ENCODE measurements around the gene FOXG1. TPM values are rescaled to one million over a fixed set of nuclear protein-coding genes. Genes with fewer than 3 reads are reported as not detected.

Gene FOXG1
- not detected for total RNA-seq

- DNase-seq (ENCODE audit: low spot score) (no peak), ATAC-seq (no peak)
These were observed at the start of gene FOXG1 for GRCh38 chr14:28766469-28766955. TSS of gene FOXG1 (plus strand) at chr14:28766787. CDS start at chr14:28767280, 493 bp downstream.

GRCh38 chr14:28719130-28719529 is 47.5 kb upstream of the FOXG1 start:
- ATAC-seq (no peak), DNase-seq (ENCODE audit: low spot score) (no peak)

DNA sequence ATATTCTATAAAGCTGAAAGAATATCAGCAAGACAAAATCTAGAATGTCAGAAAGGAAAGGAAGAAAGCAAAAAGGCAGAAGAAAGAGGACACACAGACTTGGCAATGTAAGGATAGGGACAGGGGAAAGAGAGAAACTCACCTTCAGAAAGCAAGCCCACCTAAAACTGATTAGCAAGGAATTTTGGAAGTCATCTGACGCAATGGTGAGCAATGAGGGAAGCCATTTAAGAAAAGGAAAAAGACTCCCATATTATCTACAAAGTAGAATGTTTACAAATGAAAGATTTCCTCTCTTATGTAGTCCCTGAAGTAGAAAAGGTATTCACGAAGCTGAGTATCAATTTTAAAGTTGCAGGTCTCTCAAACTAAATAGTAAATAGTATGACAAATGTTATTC is 35.2 kb upstream of the FOXG1 start:
- DNase-seq (ENCODE audit: low spot score) (no peak), ATAC-seq (no peak)

- ATAC-seq (no peak), DNase-seq (ENCODE audit: low spot score) (no peak)
These were observed 24.3 kb upstream of the FOXG1 start for GRCh38 chr14:28742171-28742846.

- ATAC-seq: no peak
- DNase-seq (ENCODE audit: low spot score): no peak
These were observed 22.5 kb upstream of the FOXG1 start for GRCh38 chr14:28744126-28744525.

DNA sequence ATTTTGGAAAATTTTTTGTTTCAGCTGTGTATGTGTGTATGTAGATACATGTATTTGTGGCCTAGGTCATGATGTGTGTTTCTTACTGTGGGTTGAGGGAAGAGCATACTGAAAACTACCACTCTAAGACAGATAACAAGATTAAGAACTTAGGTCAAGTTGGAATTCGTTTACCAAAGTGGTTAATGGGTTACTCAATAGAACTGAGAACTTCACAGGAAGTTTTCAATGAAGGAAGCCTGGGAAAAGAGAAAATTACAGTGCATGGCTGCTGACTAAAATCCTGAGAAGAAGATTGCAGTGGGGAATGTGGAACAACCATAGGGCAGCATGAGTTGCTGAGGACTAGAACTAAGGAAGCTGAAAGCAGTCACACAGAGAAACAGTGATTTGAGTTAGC is 21.4 kb upstream of the FOXG1 start:
- DNase-seq (ENCODE audit: low spot score) (no peak), ATAC-seq (no peak)

DNA sequence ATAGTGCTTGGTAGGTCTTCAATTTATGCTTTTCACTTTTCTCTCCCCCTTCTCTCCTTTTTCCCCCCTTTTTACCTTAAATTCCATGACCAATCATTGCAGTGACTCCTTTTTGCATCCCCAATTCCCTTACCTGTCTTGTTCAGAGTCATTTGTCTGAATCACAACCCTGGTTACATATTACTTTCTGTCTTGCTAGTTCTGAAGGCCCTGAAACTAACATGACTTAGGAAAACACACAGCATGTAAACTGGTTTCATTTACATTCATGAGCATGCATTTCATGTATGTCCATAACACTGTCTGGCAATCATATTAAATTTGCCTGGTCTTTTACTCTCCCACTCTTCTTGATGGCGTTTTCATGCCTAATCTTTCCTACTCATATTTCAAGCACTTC is 20.3 kb upstream of the FOXG1 start:
- no peak for DNase-seq (ENCODE audit: low spot score)
- ATAC-seq: no peak

DNA sequence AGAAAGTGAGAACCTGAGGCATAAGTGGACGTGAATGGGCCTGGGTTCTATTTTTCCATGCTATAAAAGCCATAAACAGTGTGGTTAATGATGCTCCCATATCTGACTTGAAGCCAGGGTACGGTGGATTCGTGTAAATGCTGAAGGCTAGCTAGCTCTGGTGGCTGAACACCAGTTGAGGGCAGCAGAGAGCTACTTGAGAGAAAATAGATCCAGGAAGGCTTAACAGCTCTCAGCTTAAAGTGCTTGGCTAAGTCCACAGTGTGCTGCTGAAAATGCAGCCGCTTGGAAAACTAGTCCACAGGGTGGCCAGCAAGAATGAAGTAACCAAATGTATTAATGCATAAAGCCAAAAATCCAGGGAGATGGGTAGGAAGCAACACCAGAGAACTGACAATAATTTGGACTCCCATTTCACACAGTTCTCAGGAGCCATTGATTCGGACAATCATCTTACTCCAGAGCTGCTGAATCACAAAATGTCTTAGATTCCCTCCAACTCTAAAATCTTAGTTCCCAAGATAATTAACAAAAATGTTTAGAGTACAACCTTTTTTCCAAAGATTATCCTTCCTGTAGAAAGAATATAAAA is 15.0 kb upstream of the FOXG1 start:
- no peak for DNase-seq (ENCODE audit: low spot score)
- ATAC-seq: peak; percentile 92

DNA sequence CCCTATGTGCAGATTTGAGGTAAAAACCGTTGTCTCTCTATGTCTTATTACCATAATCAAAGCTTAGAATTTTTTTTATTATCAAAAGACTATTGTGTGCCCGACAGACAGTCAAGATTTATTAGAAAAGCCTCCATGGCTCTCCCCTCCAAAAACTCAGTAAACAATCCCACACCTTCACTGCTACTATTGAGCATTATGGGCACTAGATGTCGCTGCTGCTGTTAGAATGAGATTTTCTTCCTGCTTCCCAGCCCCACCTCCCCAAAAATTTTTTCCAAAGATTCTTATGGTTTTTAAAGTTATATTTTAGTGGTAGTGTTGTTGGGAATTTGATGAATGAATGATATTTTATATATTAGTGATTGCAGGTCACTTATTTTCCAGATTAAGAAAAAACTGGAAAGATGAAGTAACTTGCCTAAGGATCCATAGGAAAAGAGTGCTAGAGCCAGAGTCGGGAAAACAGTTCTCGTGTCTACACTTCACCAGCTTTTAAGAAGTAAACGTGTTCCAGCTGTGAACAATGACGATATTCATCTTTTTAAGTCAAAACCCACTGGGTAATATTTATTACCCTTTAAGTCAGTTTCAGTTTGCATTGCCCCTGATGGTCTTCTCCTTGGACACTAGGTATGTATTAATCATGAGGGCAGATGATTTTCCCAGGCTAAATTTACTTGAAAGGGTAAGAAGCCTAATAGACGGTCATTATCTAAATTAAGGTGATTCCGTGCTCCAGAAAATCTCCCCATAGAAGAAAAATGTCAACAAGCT is 12.2 kb upstream of the FOXG1 start:
- ATAC-seq: peak; percentile 78
- DNase-seq (ENCODE audit: low spot score): no peak

GRCh38 chr14:28755198-28755815 is 11.3 kb upstream of the FOXG1 start:
- DNase-seq (ENCODE audit: low spot score) (no peak), ATAC-seq (no peak)

- ATAC-seq (no peak), DNase-seq (ENCODE audit: low spot score) (no peak)
These were observed 10.7 kb upstream of the FOXG1 start for GRCh38 chr14:28755884-28756268.

- ATAC-seq (no peak), DNase-seq (ENCODE audit: low spot score) (no peak)
These were observed 10.2 kb upstream of the FOXG1 start for GRCh38 chr14:28756269-28756883.

DNA sequence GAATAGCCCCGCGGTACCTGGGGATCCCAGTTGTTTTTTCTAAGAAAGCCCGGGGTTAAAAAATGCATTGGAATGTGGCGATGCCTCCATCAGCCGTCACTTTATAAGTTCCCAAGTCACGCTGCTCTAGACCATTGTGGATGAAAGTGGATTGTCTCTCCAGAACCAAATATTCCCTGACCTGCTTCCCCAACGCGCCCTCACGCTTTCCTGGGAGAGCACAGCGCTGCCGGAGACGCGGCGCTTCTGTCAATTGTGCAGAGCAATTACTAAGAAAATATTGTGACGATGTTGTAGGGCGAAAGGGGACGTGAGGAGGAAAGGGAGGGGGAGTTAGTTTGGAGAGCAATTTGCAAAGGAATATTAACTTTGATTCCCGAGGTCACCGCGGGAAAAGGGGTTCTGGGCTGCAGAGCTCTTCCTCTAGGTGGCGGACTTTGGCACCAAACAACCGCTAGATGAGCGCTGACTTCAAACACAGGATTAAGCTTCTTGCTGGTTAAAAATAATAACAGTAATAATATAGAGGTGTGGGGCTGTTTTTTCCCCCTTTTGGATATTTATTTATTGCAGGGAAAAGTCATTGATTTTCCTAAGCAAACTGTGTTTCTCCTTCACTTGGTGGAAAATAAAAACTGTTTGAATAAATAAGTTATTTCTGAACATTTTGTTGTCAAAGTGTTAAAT is 9.6 kb upstream of the FOXG1 start:
- peak; percentile 76 for ATAC-seq

GRCh38 chr14:28757786-28758185 is 8.8 kb upstream of the FOXG1 start:
- DNase-seq (ENCODE audit: low spot score): no peak
- ATAC-seq: no peak

More for the DNA sequence above, 9.6 kb upstream of the FOXG1 start:
- no peak for DNase-seq (ENCODE audit: low spot score)

DNA sequence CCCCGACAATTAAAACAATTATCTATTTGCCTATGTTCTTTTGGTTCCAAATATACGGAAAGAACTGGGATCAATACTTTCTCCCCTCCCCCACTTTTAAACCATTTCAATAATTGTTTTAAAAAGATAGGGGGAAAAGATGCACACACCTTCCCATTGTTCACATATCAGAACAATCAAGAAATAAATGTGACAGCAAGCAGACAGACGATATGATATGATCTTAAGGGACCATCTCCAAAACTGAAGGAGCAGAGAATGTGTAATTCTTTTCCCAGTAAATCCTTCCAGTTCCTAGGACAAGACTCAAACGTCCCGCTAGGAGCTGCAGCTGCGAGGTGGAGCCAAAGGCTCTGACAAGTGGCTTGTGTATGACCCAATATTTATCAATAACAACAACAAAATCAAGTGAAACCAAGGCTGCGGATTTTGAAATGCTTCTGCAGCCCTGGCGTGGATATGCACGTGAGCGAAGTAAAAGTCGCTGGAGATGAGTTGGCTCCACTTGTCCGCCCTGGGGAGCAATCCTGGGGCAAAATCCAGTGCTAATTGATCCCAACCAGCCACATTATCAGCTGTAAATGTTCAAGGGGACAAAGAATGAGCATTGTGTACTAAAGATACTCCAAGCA is 8.2 kb upstream of the FOXG1 start:
- DNase-seq (ENCODE audit: low spot score) (no peak), ATAC-seq (no peak)

GRCh38 chr14:28758885-28759652 is 7.5 kb upstream of the FOXG1 start:
- no peak for ATAC-seq
- no peak for DNase-seq (ENCODE audit: low spot score)

- no peak for DNase-seq (ENCODE audit: low spot score)
These were observed 6.8 kb upstream of the FOXG1 start for GRCh38 chr14:28759653-28760313.

DNA sequence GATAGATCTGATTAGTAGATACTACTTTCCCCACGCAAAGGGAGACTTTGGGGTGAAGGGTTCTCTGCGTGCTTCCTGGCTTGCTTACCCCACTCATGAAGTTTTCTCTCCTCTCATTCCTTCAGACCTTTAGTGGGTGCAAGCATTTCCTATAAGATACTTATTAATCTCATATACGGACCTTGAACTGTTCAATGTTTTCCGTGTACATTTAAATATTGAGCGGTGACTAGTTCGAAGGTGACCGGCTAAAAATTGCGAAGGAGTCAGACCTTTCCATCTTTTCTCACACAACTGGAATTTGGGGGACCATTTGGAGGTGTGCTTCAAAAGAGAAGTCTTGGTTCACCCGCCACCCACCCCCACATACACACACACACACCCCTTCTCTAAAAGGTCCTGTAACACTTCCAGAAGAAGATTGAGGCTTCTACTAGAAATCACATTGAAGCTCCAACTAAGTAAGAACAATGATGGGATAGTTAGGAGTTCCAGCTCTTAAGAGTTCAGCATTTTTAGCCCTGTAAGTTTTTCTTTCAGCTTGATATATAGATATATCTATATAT is 6.1 kb upstream of the FOXG1 start:
- ATAC-seq: no peak
- no peak for DNase-seq (ENCODE audit: low spot score)

More at GRCh38 chr14:28759653-28760313, 6.8 kb upstream of the FOXG1 start:
- ATAC-seq: no peak
